ENCODE results near the gene CCR9.

The CCR9 gene

DNA sequence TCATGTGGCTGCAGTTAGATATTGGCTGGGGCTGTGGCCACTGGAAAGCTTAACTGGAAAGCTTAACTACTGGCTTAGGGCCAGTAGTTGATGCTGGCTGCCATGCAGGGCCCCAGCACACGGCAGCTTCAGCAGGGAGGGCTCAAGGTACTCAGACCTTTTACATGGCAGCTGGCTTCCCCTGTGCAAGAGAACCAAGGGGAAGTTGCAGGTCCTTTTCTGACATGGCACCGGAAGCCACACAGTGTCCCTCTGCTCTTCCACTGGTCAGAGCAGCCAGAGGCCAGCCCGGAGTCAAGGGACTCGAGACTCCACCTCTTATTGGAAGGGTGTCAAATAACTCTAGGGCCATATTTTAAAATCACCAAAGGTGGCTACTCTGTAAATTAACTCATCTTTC, 24.5 kb downstream of the CCR9 start:
- no peak for DNase-seq

DNA sequence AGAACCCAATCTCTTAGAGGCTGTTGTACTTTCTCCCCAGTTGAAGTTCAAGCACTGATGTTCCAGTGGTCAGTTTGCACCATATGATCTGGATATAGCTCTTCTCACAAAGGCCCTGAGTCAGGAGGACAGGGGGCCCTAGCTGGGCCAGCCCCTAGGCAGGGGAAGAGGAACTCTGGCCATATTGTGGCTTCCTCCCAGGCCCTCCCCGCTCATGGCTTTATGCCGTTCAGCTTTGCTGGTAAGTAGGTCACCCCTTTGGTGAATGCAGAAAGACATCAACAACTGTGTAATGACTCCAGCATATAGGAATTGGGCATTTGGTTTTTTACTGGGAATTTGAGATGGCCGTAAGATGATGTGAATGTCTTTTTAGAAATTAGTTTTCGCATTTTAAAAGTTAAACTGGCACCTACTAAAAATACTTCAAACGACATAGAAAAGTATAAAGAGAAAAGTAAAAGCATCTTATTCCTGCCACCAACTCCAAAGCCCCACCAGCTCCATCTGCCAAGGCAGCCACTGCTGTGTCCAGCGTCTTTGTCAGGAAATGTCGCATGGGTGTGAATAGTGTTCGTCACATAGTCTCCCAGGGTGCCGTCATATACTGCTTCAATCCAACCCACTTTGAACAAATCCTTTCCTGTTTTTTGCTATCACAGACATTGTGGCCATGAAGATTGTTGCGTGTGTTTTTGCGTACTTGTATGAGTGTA, 25.3 kb downstream of the CCR9 start:
- no peak for DNase-seq

DNA sequence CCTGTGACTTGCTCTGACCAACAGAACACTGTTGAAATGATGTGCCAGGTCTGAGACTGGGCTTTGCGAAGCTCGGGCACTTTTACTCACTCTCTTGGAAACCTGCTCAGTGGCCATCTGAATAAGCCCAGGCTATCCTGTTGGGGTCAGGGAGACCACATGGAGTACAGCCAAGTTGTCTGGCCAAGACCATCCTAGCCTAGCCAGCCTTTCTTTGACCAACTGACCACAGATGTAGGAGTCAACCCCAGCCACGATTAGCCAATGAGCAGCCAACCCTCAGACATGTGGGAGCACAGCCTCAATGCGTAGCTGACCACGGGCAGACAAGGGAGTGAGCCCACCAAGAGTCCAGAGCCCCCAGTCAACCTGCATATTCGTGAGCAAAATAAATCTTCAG, 26.1 kb downstream of the CCR9 start:
- no peak for DNase-seq

DNA sequence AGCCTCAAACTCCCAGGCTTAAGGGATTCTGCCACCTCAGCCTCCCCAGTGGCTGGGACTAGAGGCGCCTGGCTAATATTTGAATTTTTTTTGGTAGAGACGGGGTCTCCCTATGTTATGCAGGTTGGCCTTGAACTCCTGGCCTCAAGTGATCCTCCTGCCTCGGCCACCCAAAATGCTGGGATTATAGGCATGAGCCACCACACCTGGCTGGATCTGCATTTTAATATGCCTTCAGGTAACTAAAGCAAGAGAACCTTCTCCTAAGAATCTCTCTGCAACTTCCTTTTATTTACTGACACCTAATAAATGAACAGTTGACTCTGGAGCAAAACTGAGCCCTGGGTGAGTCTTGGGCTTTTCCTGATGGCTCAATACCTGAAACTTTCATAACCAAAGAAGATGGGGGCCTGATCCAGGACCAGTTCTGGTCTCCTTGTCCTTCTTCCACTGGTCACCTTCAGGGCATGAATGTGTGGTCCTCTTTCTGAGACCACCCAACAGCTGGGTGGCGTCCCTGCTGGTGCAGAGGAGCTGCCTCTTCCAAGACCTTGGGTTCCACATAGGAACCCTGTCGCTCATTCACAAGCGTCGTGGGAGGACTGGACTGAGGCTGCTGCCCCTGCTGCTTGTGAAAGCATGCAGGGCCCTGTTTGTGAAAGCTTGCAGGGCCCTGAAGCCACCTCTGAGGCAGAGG, 28.2 kb downstream of the CCR9 start:
- no peak for DNase-seq

- no peak for DNase-seq
Observed at GRCh38 chr3:45915059-45915439, 28.7 kb downstream of the CCR9 start.

GRCh38 chr3:45915518-45916231, 29.3 kb downstream of the CCR9 start:
- no peak for DNase-seq

GRCh38 chr3:45917146-45917898, 31.0 kb downstream of the CCR9 start:
- no peak for DNase-seq

- no peak for DNase-seq
Observed at GRCh38 chr3:45921158-45922038, 35.1 kb downstream of the CCR9 start.

- no peak for DNase-seq
Observed at GRCh38 chr3:45922039-45922326, 35.6 kb downstream of the CCR9 start.

GRCh38 chr3:45922950-45923590, 36.7 kb downstream of the CCR9 start:
- DNase-seq = no peak

GRCh38 chr3:45923755-45924154, 37.4 kb downstream of the CCR9 start:
- DNase-seq = no peak

DNA sequence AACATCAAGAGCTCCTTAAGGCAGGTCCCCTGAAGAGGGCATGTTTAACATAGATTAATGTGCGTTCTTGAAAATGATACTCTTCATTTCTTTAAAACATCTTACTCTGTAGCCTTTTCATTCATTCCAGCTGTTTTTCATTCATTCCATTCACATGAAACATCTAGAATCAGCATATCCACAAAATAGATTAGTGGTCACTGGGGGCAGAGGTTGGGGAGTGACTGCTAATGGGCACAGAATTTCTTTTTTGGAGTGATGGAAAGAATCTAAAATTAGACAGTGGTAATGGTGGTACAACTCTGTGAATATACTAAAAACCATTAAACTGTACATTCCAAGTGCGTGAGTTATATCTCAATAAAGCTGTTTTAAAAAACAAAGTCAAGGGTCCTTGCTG, 41.5 kb downstream of the CCR9 start:
- no peak for DNase-seq

GRCh38 chr3:45929042-45929679, 42.8 kb downstream of the CCR9 start:
- no peak for DNase-seq

DNA sequence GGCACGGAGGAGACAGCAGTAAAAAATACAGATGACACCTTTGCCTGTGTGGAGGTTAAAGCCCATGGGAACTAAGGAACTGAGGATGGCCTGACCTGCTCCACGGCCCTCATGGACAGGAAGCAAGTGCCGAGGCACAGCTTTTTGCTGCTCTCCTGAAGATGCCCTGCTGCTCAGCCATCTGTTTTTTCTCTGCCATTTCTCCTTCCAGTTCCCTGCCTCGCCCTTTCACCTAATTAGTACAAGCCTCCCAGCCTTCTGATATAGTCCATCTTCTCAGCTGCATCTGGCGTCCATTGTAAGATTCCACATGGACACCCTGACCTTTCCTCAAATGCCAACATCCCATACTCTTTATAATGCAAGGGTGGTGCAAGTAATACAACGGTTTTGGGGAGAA, 45.2 kb downstream of the CCR9 start:
- no peak for DNase-seq

DNA sequence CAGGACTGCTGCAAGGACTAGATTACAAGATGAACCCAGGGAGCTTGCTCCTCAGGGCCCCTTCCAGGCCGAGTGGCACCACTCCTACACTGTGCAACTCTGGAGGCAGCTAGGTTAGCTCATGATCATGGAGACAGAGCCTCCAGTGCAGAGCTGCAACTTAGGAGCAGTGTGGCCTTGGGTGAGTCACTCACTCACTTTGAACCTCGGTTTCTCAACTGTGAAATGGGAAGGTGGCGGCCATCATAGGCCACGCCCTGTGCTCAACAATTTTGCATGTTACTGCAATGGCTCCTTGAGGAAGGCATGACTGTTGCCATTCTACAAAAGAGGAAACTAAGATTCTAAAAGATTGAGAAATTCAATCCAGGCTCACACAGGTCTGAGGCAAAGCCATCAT, 45.8 kb downstream of the CCR9 start:
- no peak for DNase-seq

- no peak for DNase-seq
Observed at GRCh38 chr3:45933591-45933990, 47.2 kb downstream of the CCR9 start.

GRCh38 chr3:45936261-45936660, 49.9 kb downstream of the CCR9 start:
- DNase-seq = no peak

DNA sequence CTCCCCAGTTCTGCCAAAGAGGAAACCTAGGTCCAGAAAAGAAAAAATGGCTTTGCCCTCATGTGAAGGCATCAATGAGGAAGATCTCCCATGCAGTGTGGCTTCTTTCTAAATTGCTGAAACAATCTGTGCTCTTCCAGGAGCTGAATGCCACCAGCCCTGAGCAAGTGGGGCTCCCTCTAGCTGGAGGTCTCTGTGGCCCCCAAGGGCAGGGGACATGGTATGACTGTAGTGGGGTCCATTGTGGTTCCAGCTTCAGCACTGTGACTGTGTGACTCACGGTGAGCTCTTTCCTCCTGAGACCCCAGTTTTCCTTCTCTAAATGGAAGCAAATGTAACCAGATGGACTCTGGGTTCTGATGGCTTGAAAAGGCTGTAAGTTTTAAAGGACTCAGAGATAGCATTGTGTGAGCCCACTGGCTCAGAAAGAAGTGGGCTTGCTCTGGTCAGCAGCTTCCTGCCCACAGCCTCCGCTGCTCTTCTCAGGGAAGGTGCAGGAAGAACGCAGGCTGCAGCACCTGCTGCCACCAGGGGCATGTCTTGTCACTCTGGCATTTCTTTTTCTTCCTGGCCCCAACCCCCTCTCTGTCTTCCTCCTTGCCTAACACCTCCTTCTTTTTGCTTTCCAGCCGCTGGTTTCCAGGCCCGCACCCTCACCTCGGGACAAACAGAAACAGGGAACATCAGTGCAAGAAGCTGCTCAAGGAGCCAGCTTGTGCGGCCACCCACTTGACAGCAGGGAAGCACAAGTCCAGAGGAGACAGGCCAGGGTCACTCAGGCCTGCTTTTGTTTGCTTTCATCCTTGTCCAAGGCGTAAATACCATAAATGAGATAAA, 51.1 kb downstream of the CCR9 start:
- no peak for DNase-seq

- no peak for DNase-seq
Observed at GRCh38 chr3:45938043-45938435, 51.7 kb downstream of the CCR9 start.

GRCh38 chr3:45938864-45939263, 52.5 kb downstream of the CCR9 start:
- peak; percentile 65 to 71 for DNase-seq

- DNase-seq = no peak
Observed at GRCh38 chr3:45939341-45939771, 53.0 kb downstream of the CCR9 start.

Measured in SHP77 (cell line).